ENCODE data around the gene C2CD2. TPM values are rescaled to one million over a fixed set of nuclear protein-coding genes. Genes with fewer than 3 reads are reported as not detected.
A peak's percentile ranks its signal among the peaks of the same experiment; 100 is the strongest.

The C2CD2 gene
- total and polyA plus RNA-seq, 8 donors: 18.3 to 24.1 (median 19.6) TPM

GRCh38 chr21:41954654-41955499, 1.1 kb upstream of the C2CD2 start:
- ATAC-seq (no peak), DNase-seq (no peak)
- intact Hi-C loops (cut with DNase I): no loop called here
- Histone ChIP-seq H3K27me3 (peaks cover 0 to 12% of the 10 kb centered on the region in 2 donors), H3K4me3 (no peak overlapping the region), H3K27ac (no peak overlapping the region), H3K9me3 (no peaks in the 10 kb centered on the region), H3K36me3 (no peaks in the 10 kb centered on the region), H3K4me1 (peaks cover 22 to 27% of the 10 kb centered on the region in 2 donors)
- TF ChIP-seq CTCF (IDR thresholded peaks at IDR 0.05): no peak

- Histone ChIP-seq H3K4me1 (peaks cover 22 to 30% of the 10 kb centered on the region in 2 donors), H3K4me3 (peak overlapping the region; percentile 68 to 74), H3K27me3 (peaks cover 0 to 12% of the 10 kb centered on the region in 2 donors), H3K36me3 (no peaks in the 10 kb centered on the region), H3K9me3 (no peaks in the 10 kb centered on the region), H3K27ac (peak overlapping the region in 1 of 2 donors; percentile 48)
- intact Hi-C loops (cut with DNase I): no loop called here
- no peak for TF ChIP-seq CTCF (IDR thresholded peaks at IDR 0.05)
- DNase-seq (peak in 1 of 4 donors; percentile 83), ATAC-seq (peak; percentile 25)
Observed at GRCh38 chr21:41953249-41953830, 478 bp downstream of the C2CD2 start.

GRCh38 chr21:41952568-41953248, 1.1 kb downstream of the C2CD2 start:
- no peak for TF ChIP-seq CTCF (IDR thresholded peaks at IDR 0.05)
- H3K27me3 ChIP-seq: peaks cover 0 to 12% of the 10 kb centered on the region in 2 donors
- H3K4me3 ChIP-seq: peak overlapping the region; percentile 68 to 74
- no peak for DNase-seq
- H3K27ac ChIP-seq: peak overlapping the region in 1 of 2 donors; percentile 48
- H3K9me3 ChIP-seq: no peaks in the 10 kb centered on the region
- H3K36me3 ChIP-seq: no peaks in the 10 kb centered on the region
- H3K4me1 ChIP-seq: peaks cover 16 to 34% of the 10 kb centered on the region in 2 donors
- intact Hi-C loops (cut with DNase I): no loop called here
- no peak for ATAC-seq

- Histone ChIP-seq H3K27me3 (peaks cover 0 to 12% of the 10 kb centered on the region in 2 donors), H3K9me3 (no peaks in the 10 kb centered on the region), H3K4me1 (peaks cover 9 to 34% of the 10 kb centered on the region in 2 donors), H3K36me3 (no peaks in the 10 kb centered on the region), H3K4me3 (peak overlapping the region in 1 of 2 donors; percentile 68), H3K27ac (no peak overlapping the region)
- TF ChIP-seq CTCF (IDR thresholded peaks at IDR 0.05): no peak
- intact Hi-C loops (cut with DNase I): no loop called here
- ATAC-seq (no peak), DNase-seq (no peak)
Observed at GRCh38 chr21:41951876-41952567, 1.8 kb downstream of the C2CD2 start.
